ENCODE data around the gene PODN. TPM values are rescaled to one million over a fixed set of nuclear protein-coding genes. Genes with fewer than 3 reads are reported as not detected.

The PODN gene
- total RNA-seq, 1 experiment from 2014 or later, result 0.17 TPM

- Histone ChIP-seq H3K56ac (ENCODE audit: insufficient read length, low read depth, low read length) (no peak overlapping the region), H4K91ac (ENCODE audit: insufficient read length, low read depth, low read length) (no peak overlapping the region), H2AFZ (ENCODE audit: low read length) (no peak overlapping the region), H2BK5ac (ENCODE audit: insufficient read length, low read length) (no peak overlapping the region), H2BK12ac (ENCODE audit: insufficient read length, low read depth, low read length) (no peak overlapping the region), H3T11ph (ENCODE audit: low read length) (no peak overlapping the region), H3K79me2 (ENCODE audit: insufficient read depth, low read length) (no peaks in the 10 kb centered on the region), H2BK15ac (ENCODE audit: low read depth, low read length) (no peak overlapping the region), H3K9ac (ENCODE audit: extremely low read depth, insufficient read length, low read length) (no peak overlapping the region), H3K14ac (ENCODE audit: insufficient read depth, low read length) (peak overlapping the region; percentile 66; the same call in 1 of the 2 replicates), H3K9me3 (ENCODE audit: control insufficient read depth, low read depth, low read length) (no peaks in the 10 kb centered on the region), H2BK120ac (ENCODE audit: low read depth, low read length, poor library complexity, severe bottlenecking) (no peak overlapping the region), H4K20me1 (ENCODE audit: control insufficient read depth, insufficient read depth, insufficient read length) (no peaks in the 10 kb centered on the region), H3K18ac (ENCODE audit: insufficient read length, low read depth, low read length) (no peak overlapping the region), H3K79me1 (ENCODE audit: insufficient read depth, low read depth, low read length, poor library complexity, severe bottlenecking) (no peaks in the 10 kb centered on the region), H3K27me3 (ENCODE audit: insufficient read depth, low read length) (no peaks in the 10 kb centered on the region), H3K4me2 (ENCODE audit: insufficient read depth, insufficient read length, low read length) (no peak overlapping the region), H3K23me2 (ENCODE audit: insufficient read length, low read depth, low read length, poor library complexity, severe bottlenecking) (peaks cover 3% of the 10 kb centered on the region), H3K23ac (ENCODE audit: insufficient read length, low read depth, low read length) (no peak overlapping the region), H2BK20ac (ENCODE audit: low read depth, low read length, poor library complexity, severe bottlenecking) (no peak overlapping the region), H3K4ac (ENCODE audit: low read depth, low read length) (no peak overlapping the region), H4K5ac (ENCODE audit: insufficient read length, low read depth, low read length) (no peak overlapping the region), H3K27ac (ENCODE audit: insufficient read length, low read depth, low read length) (no peak overlapping the region), H2AK5ac (ENCODE audit: insufficient read length, low read length) (no peak overlapping the region), H3K4me1 (ENCODE audit: insufficient read depth, low read length) (peaks cover 6% of the 10 kb centered on the region; the same call in 1 of the 2 replicates), H4K8ac (replicated peaks; ENCODE audit: insufficient read length, low read depth, low read length) (no peak overlapping the region)
- no CpG with 5 or more reads among the region's 46 CpGs for WGBS (ENCODE audit: extremely low coverage, insufficient read length, low lambda C conversion rate)
- H3K4me3 Mint-ChIP-seq, result no peak overlapping the region
- no peak overlapping the region; a peak in 1 of 7 replicates for H3K27ac Mint-ChIP-seq
- no peaks in the 10 kb centered on the region for H3K9me3 Mint-ChIP-seq
- no peaks in the 10 kb centered on the region for H3K36me3 Mint-ChIP-seq (ENCODE audit: insufficient read depth in 1 of 3, low read depth in 3 of 3)
- peaks cover 6% of the 10 kb centered on the region for H3K27me3 Mint-ChIP-seq (ENCODE audit: low read depth)
- DNase-seq, result no peak
- TF ChIP-seq, protein P1, sequence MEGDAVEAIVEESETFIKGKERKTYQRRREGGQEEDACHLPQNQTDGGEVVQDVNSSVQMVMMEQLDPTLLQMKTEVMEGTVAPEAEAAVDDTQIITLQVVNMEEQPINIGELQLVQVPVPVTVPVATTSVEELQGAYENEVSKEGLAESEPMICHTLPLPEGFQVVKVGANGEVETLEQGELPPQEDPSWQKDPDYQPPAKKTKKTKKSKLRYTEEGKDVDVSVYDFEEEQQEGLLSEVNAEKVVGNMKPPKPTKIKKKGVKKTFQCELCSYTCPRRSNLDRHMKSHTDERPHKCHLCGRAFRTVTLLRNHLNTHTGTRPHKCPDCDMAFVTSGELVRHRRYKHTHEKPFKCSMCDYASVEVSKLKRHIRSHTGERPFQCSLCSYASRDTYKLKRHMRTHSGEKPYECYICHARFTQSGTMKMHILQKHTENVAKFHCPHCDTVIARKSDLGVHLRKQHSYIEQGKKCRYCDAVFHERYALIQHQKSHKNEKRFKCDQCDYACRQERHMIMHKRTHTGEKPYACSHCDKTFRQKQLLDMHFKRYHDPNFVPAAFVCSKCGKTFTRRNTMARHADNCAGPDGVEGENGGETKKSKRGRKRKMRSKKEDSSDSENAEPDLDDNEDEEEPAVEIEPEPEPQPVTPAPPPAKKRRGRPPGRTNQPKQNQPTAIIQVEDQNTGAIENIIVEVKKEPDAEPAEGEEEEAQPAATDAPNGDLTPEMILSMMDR (conservative IDR thresholded peaks at IDR 0.05), result no peak
- H3K4me1 Mint-ChIP-seq, result peaks cover 11 to 34% of the 10 kb centered on the region in 2 experiments
Observed at GRCh38 chr1:53078333-53079101, 16.5 kb downstream of the PODN start.

Data from H9 (cell line).